ENCODE measurements around the gene GIMAP8. TPM values are rescaled to one million over a fixed set of nuclear protein-coding genes. Genes with fewer than 3 reads are reported as not detected.

The GIMAP8 gene
- total RNA-seq, 1 donor from 2014 or later, result not detected

DNA sequence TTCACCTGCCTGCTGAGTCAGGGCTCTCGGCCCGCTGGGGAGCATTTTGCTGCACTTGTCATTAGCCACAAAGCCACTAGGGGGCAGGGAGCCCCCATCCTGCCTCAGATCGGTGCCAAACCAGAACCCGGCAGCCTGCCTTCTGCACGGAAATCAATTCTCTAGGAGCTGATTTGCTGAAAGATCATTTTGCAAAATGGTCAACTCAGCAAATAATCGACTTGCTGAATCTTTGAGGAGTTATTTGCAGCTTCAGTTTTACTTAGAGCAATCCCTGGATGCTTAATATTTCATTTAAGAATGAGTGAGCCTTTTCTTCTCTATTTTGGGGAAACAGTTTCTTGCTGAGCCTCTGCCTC, 1.7 kb upstream of the GIMAP8 start:
- DNase-seq, result peak; percentile 82
- peaks cover 8% of the 10 kb centered on the region for H3K27me3 Mint-ChIP-seq (ENCODE audit: unreplicated experiment)
- no peaks in the 10 kb centered on the region for H3K36me3 Mint-ChIP-seq (ENCODE audit: unreplicated experiment)
- H3K27ac Mint-ChIP-seq (ENCODE audit: unreplicated experiment), result no peak overlapping the region
- no peaks in the 10 kb centered on the region for H3K4me1 Mint-ChIP-seq (ENCODE audit: low read depth, unreplicated experiment)
- no peaks in the 10 kb centered on the region for H3K9me3 Mint-ChIP-seq (ENCODE audit: unreplicated experiment)
- TF ChIP-seq, protein P1, sequence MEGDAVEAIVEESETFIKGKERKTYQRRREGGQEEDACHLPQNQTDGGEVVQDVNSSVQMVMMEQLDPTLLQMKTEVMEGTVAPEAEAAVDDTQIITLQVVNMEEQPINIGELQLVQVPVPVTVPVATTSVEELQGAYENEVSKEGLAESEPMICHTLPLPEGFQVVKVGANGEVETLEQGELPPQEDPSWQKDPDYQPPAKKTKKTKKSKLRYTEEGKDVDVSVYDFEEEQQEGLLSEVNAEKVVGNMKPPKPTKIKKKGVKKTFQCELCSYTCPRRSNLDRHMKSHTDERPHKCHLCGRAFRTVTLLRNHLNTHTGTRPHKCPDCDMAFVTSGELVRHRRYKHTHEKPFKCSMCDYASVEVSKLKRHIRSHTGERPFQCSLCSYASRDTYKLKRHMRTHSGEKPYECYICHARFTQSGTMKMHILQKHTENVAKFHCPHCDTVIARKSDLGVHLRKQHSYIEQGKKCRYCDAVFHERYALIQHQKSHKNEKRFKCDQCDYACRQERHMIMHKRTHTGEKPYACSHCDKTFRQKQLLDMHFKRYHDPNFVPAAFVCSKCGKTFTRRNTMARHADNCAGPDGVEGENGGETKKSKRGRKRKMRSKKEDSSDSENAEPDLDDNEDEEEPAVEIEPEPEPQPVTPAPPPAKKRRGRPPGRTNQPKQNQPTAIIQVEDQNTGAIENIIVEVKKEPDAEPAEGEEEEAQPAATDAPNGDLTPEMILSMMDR (IDR thresholded peaks at IDR 0.05; ENCODE audit: partially characterized antibody, unreplicated experiment), result peak; percentile 93
- no peak overlapping the region for H3K4me3 Mint-ChIP-seq (ENCODE audit: unreplicated experiment)

DNA sequence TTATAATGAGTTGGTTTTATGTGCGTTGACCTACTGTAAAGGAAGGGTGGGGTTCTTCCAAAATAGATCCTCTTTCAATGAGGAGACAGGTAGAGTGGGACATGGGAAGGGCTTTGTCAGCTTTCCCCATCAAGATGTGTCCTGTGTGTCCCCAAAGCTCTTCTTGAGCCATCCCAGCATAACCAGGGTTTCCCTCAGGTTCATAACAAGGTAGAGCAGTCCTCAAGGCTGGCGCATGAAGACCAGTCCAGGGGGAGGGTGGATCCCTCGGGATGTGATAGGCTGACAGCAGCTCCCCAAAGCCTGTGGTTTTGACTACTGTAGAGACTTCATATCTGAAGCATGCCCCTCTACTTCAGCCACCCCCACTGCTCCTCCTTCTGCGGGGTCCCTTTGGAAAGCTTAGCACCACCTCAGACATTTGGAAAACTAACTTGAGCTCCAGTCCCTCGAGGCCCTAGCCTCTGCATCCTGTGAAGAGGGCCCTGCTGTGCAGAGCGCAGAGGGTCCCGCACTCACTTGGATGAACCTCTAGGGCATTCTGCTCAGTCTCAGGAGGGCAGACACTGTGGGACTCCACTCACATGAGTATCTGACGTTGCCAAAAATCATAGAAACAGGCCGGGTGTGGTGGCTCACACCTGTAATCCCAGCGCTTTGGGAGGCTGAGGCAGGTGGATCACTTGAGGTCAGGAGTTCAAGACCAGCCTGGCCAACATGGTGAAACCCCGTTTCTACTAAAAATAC, 1.1 kb upstream of the GIMAP8 start:
- no peak for DNase-seq
- no peaks in the 10 kb centered on the region for H3K36me3 Mint-ChIP-seq (ENCODE audit: unreplicated experiment)
- no peak overlapping the region for H3K4me3 Mint-ChIP-seq (ENCODE audit: unreplicated experiment)
- no peaks in the 10 kb centered on the region for H3K9me3 Mint-ChIP-seq (ENCODE audit: unreplicated experiment)
- H3K27me3 Mint-ChIP-seq (ENCODE audit: unreplicated experiment), result peaks cover 8% of the 10 kb centered on the region
- H3K4me1 Mint-ChIP-seq (ENCODE audit: low read depth, unreplicated experiment), result no peaks in the 10 kb centered on the region
- no peak overlapping the region for H3K27ac Mint-ChIP-seq (ENCODE audit: unreplicated experiment)
- TF ChIP-seq, protein P1 (IDR thresholded peaks at IDR 0.05; ENCODE audit: partially characterized antibody, unreplicated experiment), result no peak

DNA sequence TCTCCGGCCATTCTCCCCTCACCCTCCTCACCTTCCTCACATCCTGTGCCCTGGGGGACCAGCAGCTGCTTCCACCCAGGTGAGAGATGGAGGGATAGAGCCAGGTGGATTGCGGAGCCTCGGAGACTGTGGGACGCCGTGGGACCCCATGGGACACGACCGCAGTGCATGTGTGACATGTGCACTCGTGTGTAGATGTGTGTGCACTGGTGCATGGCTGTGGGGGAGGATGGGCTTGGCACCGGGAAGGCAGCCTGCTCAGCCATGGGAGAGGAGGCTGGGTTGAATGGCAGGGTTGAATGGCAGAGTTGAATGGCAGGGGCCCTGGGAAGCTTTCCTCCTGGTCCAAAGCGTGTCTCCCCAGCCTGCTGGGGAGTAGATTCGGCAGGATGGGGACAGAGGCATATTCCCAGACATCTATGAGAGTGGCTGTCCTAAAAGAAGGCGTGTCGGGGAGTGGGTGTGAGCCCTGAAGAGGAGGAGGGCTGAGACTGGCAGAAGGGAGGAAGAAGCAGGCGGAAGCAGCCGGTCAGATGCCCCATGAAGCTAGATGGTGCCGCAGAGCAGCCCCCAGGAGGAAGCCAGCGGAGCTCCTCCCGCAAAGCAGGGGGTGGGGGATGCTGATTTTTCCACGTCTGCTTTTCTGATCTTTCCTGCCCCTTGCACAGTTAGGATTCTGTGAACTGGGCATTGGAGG, 815 bp downstream of the GIMAP8 start:
- H3K27ac Mint-ChIP-seq (ENCODE audit: unreplicated experiment), result no peak overlapping the region
- H3K9me3 Mint-ChIP-seq (ENCODE audit: unreplicated experiment), result no peaks in the 10 kb centered on the region
- H3K4me3 Mint-ChIP-seq (ENCODE audit: unreplicated experiment), result no peak overlapping the region
- DNase-seq, result no peak
- TF ChIP-seq, protein P1 (IDR thresholded peaks at IDR 0.05; ENCODE audit: partially characterized antibody, unreplicated experiment), result no peak
- H3K4me1 Mint-ChIP-seq (ENCODE audit: low read depth, unreplicated experiment), result no peaks in the 10 kb centered on the region
- no peaks in the 10 kb centered on the region for H3K36me3 Mint-ChIP-seq (ENCODE audit: unreplicated experiment)
- H3K27me3 Mint-ChIP-seq (ENCODE audit: unreplicated experiment), result peaks cover 8% of the 10 kb centered on the region

DNA sequence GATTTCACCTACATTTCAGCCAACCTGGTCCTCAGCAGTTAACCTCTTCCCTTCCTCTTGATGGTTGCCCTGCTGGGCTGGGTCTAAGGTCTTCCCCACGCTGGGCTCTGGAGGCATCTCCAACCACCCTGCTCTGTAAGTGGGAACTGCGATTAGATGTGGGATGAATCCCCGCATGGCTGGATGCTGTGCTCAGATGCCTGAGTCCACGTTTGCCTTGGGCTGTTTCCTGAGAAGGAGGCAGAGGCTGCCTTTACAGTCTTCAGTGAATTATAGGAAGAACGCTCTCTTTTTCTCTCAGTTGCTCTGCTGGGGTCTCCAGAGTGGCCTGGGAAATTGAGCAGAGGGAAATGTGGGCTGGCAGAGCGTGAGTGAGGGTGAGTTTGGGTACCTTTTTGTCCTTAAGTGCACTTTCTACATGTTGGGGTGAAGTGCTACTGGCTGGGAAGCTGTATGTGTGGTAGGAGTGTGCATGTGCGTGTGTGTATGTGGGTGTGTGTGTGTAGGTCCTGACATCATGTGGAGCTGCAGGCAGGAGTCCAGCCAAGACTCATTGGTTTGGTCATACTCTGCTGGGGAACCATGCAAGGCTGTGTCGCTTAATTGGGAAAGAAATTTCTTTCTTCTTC, 1.5 kb downstream of the GIMAP8 start:
- H3K27me3 Mint-ChIP-seq (ENCODE audit: unreplicated experiment), result peaks cover 8% of the 10 kb centered on the region
- no peak for DNase-seq
- no peaks in the 10 kb centered on the region for H3K9me3 Mint-ChIP-seq (ENCODE audit: unreplicated experiment)
- no peaks in the 10 kb centered on the region for H3K4me1 Mint-ChIP-seq (ENCODE audit: low read depth, unreplicated experiment)
- TF ChIP-seq, protein P1 (IDR thresholded peaks at IDR 0.05; ENCODE audit: partially characterized antibody, unreplicated experiment), result no peak
- no peaks in the 10 kb centered on the region for H3K36me3 Mint-ChIP-seq (ENCODE audit: unreplicated experiment)
- H3K27ac Mint-ChIP-seq (ENCODE audit: unreplicated experiment), result no peak overlapping the region
- no peak overlapping the region for H3K4me3 Mint-ChIP-seq (ENCODE audit: unreplicated experiment)

DNA sequence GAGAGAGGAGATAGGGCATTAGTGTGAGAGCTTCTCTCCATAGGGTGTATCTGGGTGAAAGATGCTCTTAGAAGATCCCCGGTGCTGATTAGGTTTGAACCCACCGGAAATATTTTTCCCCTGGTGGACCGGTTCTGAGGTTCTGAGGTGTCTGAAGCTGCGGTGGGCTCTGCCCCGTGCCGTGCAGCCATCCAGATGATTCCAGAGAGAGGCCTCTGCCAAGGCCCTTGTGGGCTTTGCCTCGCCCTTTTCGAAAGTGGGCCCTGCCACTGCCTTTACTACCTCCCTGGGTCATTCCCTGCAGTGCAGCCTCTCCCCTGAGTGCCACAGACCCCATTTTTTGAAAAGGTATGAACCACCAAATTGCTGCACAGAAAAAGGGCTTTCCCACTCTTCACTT, 2.8 kb downstream of the GIMAP8 start:
- Mint-ChIP-seq H3K27ac (ENCODE audit: unreplicated experiment) (no peak overlapping the region), H3K4me1 (ENCODE audit: low read depth, unreplicated experiment) (no peaks in the 10 kb centered on the region), H3K4me3 (ENCODE audit: unreplicated experiment) (no peak overlapping the region), H3K27me3 (ENCODE audit: unreplicated experiment) (peaks cover 7% of the 10 kb centered on the region), H3K9me3 (ENCODE audit: unreplicated experiment) (no peaks in the 10 kb centered on the region), H3K36me3 (ENCODE audit: unreplicated experiment) (no peaks in the 10 kb centered on the region)
- TF ChIP-seq, protein P1 (IDR thresholded peaks at IDR 0.05; ENCODE audit: partially characterized antibody, unreplicated experiment), result no peak
- DNase-seq, result no peak
